ENCODE results near the gene EXOC4.
A peak's percentile ranks its signal among the peaks of the same experiment; 100 is the strongest.

The EXOC4 gene

GRCh38 chr7:134028853-134029252 lies 776.0 kb downstream of the EXOC4 start:
- Mint-ChIP-seq H3K4me1 (peaks cover 15% of the 10 kb centered on the region), H3K4me3 (no peak overlapping the region), H3K36me3 (no peaks in the 10 kb centered on the region), H3K27ac (no peak overlapping the region), H3K9me3 (no peaks in the 10 kb centered on the region)
- no peak for DNase-seq (ENCODE audit: low spot score in 2 of 2)
- ATAC-seq: no peak

GRCh38 chr7:134029743-134030142 lies 776.9 kb downstream of the EXOC4 start:
- no peak overlapping the region for H3K27ac Mint-ChIP-seq
- no peak for DNase-seq (ENCODE audit: low spot score in 2 of 2)
- H3K36me3 Mint-ChIP-seq: no peaks in the 10 kb centered on the region

GRCh38 chr7:134030460-134030865 lies 777.6 kb downstream of the EXOC4 start:
- no peak for ATAC-seq
- Mint-ChIP-seq H3K27ac (no peak overlapping the region), H3K4me1 (peaks cover 15% of the 10 kb centered on the region), H3K9me3 (no peaks in the 10 kb centered on the region), H3K4me3 (no peak overlapping the region), H3K36me3 (no peaks in the 10 kb centered on the region)
- DNase-seq (ENCODE audit: low spot score in 2 of 2): no peak

More at GRCh38 chr7:134029743-134030142, 776.9 kb downstream of the EXOC4 start:
- Mint-ChIP-seq H3K4me1 (peaks cover 15% of the 10 kb centered on the region), H3K4me3 (no peak overlapping the region), H3K9me3 (no peaks in the 10 kb centered on the region)
- ATAC-seq: no peak

- peaks cover 15% of the 10 kb centered on the region for H3K4me1 Mint-ChIP-seq
- H3K27ac Mint-ChIP-seq: no peak overlapping the region
- no peaks in the 10 kb centered on the region for H3K9me3 Mint-ChIP-seq
- peak; percentile 65 for ATAC-seq
- H3K36me3 Mint-ChIP-seq: no peaks in the 10 kb centered on the region
- DNase-seq (ENCODE audit: low spot score in 2 of 2): no peak
- H3K4me3 Mint-ChIP-seq: no peak overlapping the region
Observed at GRCh38 chr7:134031835-134032617, 779.1 kb downstream of the EXOC4 start.

- Mint-ChIP-seq H3K36me3 (no peaks in the 10 kb centered on the region), H3K27ac (no peak overlapping the region), H3K9me3 (no peaks in the 10 kb centered on the region), H3K4me1 (peaks cover 15% of the 10 kb centered on the region), H3K4me3 (no peak overlapping the region)
- ATAC-seq: no peak
- DNase-seq (ENCODE audit: low spot score in 2 of 2): no peak
Observed at GRCh38 chr7:134034652-134035051, 781.8 kb downstream of the EXOC4 start.

- H3K4me3 Mint-ChIP-seq: no peak overlapping the region
- ATAC-seq (no peak), DNase-seq (ENCODE audit: low spot score in 2 of 2) (no peak)
- H3K27ac Mint-ChIP-seq: no peak overlapping the region
- H3K36me3 Mint-ChIP-seq: no peaks in the 10 kb centered on the region
- no peaks in the 10 kb centered on the region for H3K4me1 Mint-ChIP-seq
- H3K9me3 Mint-ChIP-seq: no peaks in the 10 kb centered on the region
Observed at GRCh38 chr7:134037991-134038390, 785.1 kb downstream of the EXOC4 start.

- H3K4me1 Mint-ChIP-seq: no peaks in the 10 kb centered on the region
- ATAC-seq: no peak
- DNase-seq (ENCODE audit: low spot score in 2 of 2): no peak
- H3K36me3 Mint-ChIP-seq: no peaks in the 10 kb centered on the region
- no peak overlapping the region for H3K4me3 Mint-ChIP-seq
- no peak overlapping the region for H3K27ac Mint-ChIP-seq
- H3K9me3 Mint-ChIP-seq: no peaks in the 10 kb centered on the region
Observed at GRCh38 chr7:134040988-134041387, 788.1 kb downstream of the EXOC4 start.

GRCh38 chr7:134041477-134041876 lies 788.6 kb downstream of the EXOC4 start:
- Mint-ChIP-seq H3K4me3 (no peak overlapping the region), H3K4me1 (no peaks in the 10 kb centered on the region), H3K36me3 (no peaks in the 10 kb centered on the region), H3K9me3 (no peaks in the 10 kb centered on the region), H3K27ac (no peak overlapping the region)
- DNase-seq (ENCODE audit: low spot score in 2 of 2): no peak
- no peak for ATAC-seq

- no peaks in the 10 kb centered on the region for H3K4me1 Mint-ChIP-seq
- no peak overlapping the region for H3K4me3 Mint-ChIP-seq
- no peak overlapping the region for H3K27ac Mint-ChIP-seq
- H3K9me3 Mint-ChIP-seq: no peaks in the 10 kb centered on the region
- no peaks in the 10 kb centered on the region for H3K36me3 Mint-ChIP-seq
- no peak for DNase-seq (ENCODE audit: low spot score in 2 of 2)
- no peak for ATAC-seq
Observed at GRCh38 chr7:134042307-134042706, 789.4 kb downstream of the EXOC4 start.

GRCh38 chr7:134044682-134045081 lies 791.8 kb downstream of the EXOC4 start:
- no peak overlapping the region for H3K4me3 Mint-ChIP-seq
- DNase-seq (ENCODE audit: low spot score in 2 of 2): no peak
- no peaks in the 10 kb centered on the region for H3K4me1 Mint-ChIP-seq
- no peak overlapping the region for H3K27ac Mint-ChIP-seq
- H3K36me3 Mint-ChIP-seq: no peaks in the 10 kb centered on the region
- no peak for ATAC-seq
- no peaks in the 10 kb centered on the region for H3K9me3 Mint-ChIP-seq

- no peak overlapping the region for H3K27ac Mint-ChIP-seq
- DNase-seq (ENCODE audit: low spot score in 2 of 2): no peak
- no peak overlapping the region for H3K4me3 Mint-ChIP-seq
- no peaks in the 10 kb centered on the region for H3K4me1 Mint-ChIP-seq
- H3K36me3 Mint-ChIP-seq: no peaks in the 10 kb centered on the region
- H3K9me3 Mint-ChIP-seq: no peaks in the 10 kb centered on the region
- no peak for ATAC-seq
Observed at GRCh38 chr7:134045716-134046115, 792.8 kb downstream of the EXOC4 start.

- no peaks in the 10 kb centered on the region for H3K36me3 Mint-ChIP-seq
Observed at GRCh38 chr7:134046594-134047128, 793.8 kb downstream of the EXOC4 start.

GRCh38 chr7:134047675-134048074 lies 794.8 kb downstream of the EXOC4 start:
- Mint-ChIP-seq H3K4me1 (no peaks in the 10 kb centered on the region), H3K36me3 (no peaks in the 10 kb centered on the region), H3K9me3 (no peaks in the 10 kb centered on the region), H3K27ac (no peak overlapping the region), H3K4me3 (no peak overlapping the region)
- no peak for DNase-seq (ENCODE audit: low spot score in 2 of 2)
- no peak for ATAC-seq

More at GRCh38 chr7:134046594-134047128, 793.8 kb downstream of the EXOC4 start:
- Mint-ChIP-seq H3K27ac (no peak overlapping the region), H3K4me3 (no peak overlapping the region), H3K9me3 (no peaks in the 10 kb centered on the region), H3K4me1 (no peaks in the 10 kb centered on the region)
- DNase-seq (ENCODE audit: low spot score in 2 of 2) (no peak), ATAC-seq (no peak)

GRCh38 chr7:134048166-134048565 lies 795.3 kb downstream of the EXOC4 start:
- H3K9me3 Mint-ChIP-seq: no peaks in the 10 kb centered on the region
- H3K27ac Mint-ChIP-seq: no peak overlapping the region
- H3K4me3 Mint-ChIP-seq: no peak overlapping the region
- H3K36me3 Mint-ChIP-seq: no peaks in the 10 kb centered on the region
- ATAC-seq (no peak), DNase-seq (ENCODE audit: low spot score in 2 of 2) (no peak)
- H3K4me1 Mint-ChIP-seq: no peaks in the 10 kb centered on the region

- H3K27ac Mint-ChIP-seq: no peak overlapping the region
- H3K36me3 Mint-ChIP-seq: no peaks in the 10 kb centered on the region
- ATAC-seq (no peak), DNase-seq (ENCODE audit: low spot score in 2 of 2) (no peak)
- H3K9me3 Mint-ChIP-seq: no peaks in the 10 kb centered on the region
- no peaks in the 10 kb centered on the region for H3K4me1 Mint-ChIP-seq
- H3K4me3 Mint-ChIP-seq: no peak overlapping the region
Observed at GRCh38 chr7:134051020-134051419, 798.1 kb downstream of the EXOC4 start.

GRCh38 chr7:134056816-134057215 lies 803.9 kb downstream of the EXOC4 start:
- no peaks in the 10 kb centered on the region for H3K36me3 Mint-ChIP-seq
- H3K9me3 Mint-ChIP-seq: no peaks in the 10 kb centered on the region
- DNase-seq (ENCODE audit: low spot score in 2 of 2) (no peak), ATAC-seq (no peak)
- H3K4me3 Mint-ChIP-seq: no peak overlapping the region
- H3K4me1 Mint-ChIP-seq: no peaks in the 10 kb centered on the region
- no peak overlapping the region for H3K27ac Mint-ChIP-seq

All from stimulated activated effector memory CD8-positive, alpha-beta T cell treated with anti-CD3 and anti-CD28 coated beads, Interleukin-12 subunit alpha, Interleukin-12 subunit beta, amount 100 ng/mL, for 72 hours (primary cell).